HG03066 (cell line): ENCODE results near the gene CCDC116.
"Not testable (repeated sequence)": the region's sequence is repeated elsewhere in the genome, so short reads cannot be mapped to it uniquely, and the experiment has no call there.

ENCODE experiments used
- ATAC-seq: cut with Tn5 transposase; IDR thresholded peaks from one replicate; pipeline ENCODE4 v1.9.1; 2021; ENCODE audit warnings: low read depth; ENCODE audit not compliant: unreplicated experiment

The CCDC116 gene

DNA sequence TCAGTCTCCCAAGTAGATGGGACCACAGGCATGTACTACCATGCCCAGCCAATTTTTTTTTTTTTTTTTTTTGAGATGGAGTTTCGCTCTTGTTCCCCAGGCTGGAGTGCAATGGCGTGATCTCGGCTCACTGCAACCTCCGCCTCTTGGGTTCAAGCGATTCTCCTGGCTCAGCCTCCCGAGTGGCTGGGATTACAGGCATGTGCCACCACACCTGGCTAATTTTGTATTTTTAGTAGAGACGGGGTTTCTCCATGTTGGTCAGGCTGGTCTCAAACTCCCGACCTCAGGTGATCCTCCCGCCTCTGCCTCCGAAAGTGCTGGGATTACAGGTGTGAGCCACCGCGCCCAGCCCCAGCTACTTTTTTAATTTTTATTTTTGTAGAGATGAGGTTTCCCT, 46.3 kb downstream of the CCDC116 start:
- not testable (repeated sequence) for ATAC-seq

- no peak for ATAC-seq
These were observed 46.8 kb downstream of the CCDC116 start for GRCh38 chr22:21679383-21679782.

DNA sequence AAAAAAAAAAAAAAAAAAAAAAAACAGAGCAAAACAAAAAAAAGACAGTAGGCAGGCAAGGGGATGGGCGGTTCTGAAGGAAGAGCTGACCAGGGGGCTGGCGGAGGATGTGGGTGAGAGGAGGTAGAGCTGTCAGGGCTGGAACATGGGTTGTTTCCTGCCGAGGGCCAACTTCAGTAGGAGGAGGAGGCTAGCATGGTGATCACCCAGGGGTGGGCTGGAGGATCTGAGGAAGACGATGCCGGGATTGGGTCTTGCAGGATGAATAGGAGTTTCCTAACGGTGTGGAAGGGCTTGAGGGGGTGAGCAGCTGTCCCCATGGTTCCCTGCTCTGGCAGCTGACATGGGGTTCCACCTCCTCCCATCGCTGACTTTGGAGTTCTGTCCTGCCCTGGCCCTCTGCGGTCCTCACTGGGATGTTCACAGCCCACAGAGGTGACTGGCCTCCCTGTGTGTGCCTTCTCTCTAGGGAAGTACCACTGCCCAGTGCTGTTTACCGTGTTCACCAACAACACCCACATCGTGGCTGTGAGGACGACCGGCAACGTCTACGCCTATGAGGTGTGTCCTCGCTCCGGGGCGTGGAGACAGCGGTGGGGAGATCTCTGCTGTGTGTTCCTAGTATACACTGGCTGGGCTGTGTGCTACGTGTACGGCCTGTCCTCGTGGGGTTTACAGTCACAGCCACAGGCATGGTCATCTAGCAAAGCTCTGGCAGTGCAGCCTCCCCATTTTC, 48.4 kb downstream of the CCDC116 start:
- no peak for ATAC-seq

DNA sequence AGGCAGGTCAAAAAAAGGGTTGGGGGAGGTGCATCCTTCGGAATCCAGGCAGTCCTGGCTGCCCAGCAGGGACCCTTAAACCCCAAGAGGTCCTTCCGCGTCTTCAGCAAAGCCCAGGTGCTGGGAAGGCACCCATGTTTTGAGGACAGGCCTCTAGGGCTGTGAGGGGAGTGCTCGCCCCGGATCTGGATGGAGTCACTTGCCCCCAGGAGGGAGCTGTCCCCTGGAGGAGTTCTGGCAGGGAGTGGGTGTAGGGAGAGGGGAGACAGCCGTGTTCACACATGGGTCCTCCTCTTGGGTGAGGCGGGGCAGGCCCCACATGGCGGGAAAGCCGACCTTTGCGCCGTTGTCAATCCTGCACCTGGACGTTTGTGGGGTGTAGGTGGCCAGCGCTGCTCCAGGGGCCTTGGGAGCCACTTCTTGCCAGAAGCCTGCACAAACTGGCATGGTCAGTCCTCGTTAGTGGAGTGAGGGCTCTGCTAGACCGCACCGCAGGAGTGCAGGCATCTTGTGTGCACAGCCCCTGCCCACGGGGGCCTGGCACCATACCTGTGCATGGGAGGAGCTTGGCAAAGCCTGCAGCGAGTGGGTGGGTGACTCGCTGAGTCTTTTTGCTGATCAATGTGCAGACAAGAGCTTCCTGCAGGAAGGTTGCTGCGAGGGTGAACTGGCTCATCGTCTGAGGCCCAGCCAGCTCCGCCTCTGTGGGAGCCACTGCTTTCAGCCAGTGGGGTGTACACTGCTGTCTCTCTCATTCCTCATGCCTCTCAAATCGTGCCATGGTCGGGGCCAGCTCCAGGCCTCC, 49.2 kb downstream of the CCDC116 start:
- no peak for ATAC-seq

GRCh38 chr22:21682385-21683175, 50.0 kb downstream of the CCDC116 start:
- no peak for ATAC-seq

GRCh38 chr22:21683401-21683811, 50.8 kb downstream of the CCDC116 start:
- ATAC-seq, result no peak

- ATAC-seq, result no peak
These were observed 52.1 kb downstream of the CCDC116 start for GRCh38 chr22:21684492-21685163.

- ATAC-seq, result no peak
These were observed 52.6 kb downstream of the CCDC116 start for GRCh38 chr22:21685164-21685513.

GRCh38 chr22:21686193-21686608, 53.6 kb downstream of the CCDC116 start:
- no peak for ATAC-seq
